Measurements from ENCODE around the gene DAAM2. TPM values are rescaled to one million over a fixed set of nuclear protein-coding genes. Genes with fewer than 3 reads are reported as not detected.

The DAAM2 gene
- polyA plus RNA-seq, 2 of the 4 experiments (the other 2 are of a cell fraction) = not detected

DNA sequence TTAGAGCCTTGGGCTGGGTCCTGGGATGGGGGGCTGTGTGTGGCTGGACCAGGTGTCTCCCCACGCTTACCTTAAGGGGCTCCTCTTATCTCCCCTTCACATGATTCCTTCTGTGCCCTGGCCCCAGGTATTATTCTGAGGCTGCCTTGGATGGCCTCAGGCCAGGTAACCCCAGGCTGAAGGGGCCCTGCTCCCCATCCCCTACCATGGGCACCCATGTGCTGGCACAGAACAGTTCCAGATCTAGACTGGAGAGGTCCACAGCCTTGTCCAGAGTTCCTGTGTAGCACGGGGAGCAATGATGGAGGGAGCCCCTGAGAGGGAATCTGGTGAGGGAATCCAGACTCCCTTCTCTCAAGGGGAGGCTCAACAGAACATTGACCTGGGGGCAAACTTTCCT lies 110.0 kb downstream of the DAAM2 start:
- CTCF ChIA-PET = no interaction called here
- no peak overlapping the region for H3K27ac ChIP-seq
- no peak for FAIRE-seq
- no peak overlapping the region for H3K4me3 ChIP-seq
- H3K4me2 ChIP-seq = no peak overlapping the region
- H3K9me3 ChIP-seq = no peaks in the 10 kb centered on the region
- POLR2A ChIA-PET = no interaction called here
- no peaks in the 10 kb centered on the region for H3K4me1 ChIP-seq
- no peak for ATAC-seq
- WGBS (ENCODE audit: missing lambda C conversion rate) = 44% methylated on average over 1 of the region's 2 CpGs
- TF ChIP-seq, protein P1, sequence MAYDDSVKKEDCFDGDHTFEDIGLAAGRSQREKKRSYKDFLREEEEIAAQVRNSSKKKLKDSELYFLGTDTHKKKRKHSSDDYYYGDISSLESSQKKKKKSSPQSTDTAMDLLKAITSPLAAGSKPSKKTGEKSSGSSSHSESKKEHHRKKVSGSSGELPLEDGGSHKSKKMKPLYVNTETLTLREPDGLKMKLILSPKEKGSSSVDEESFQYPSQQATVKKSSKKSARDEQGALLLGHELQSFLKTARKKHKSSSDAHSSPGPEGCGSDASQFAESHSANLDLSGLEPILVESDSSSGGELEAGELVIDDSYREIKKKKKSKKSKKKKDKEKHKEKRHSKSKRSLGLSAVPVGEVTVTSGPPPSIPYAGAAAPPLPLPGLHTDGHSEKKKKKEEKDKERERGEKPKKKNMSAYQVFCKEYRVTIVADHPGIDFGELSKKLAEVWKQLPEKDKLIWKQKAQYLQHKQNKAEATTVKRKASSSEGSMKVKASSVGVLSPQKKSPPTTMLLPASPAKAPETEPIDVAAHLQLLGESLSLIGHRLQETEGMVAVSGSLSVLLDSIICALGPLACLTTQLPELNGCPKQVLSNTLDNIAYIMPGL (CRISPR knock-in tag; IDR thresholded peaks at IDR 0.05; ENCODE audit: borderline replicate concordance) = no peak
- TF ChIP-seq ZSCAN20 (CRISPR knock-in tag; IDR thresholded peaks at IDR 0.05) = no peak
- TF ChIP-seq HDAC2 (IDR thresholded peaks at IDR 0.05) = no peak
- TF ChIP-seq NR3C1 (IDR thresholded peaks at IDR 0.05) = no peak
- TF ChIP-seq FOSB (CRISPR knock-in tag; IDR thresholded peaks at IDR 0.05) = no peak
- TF ChIP-seq TFCP2L1 (CRISPR knock-in tag; IDR thresholded peaks at IDR 0.05) = no peak
- no peak for TF ChIP-seq BHLHE40 (IDR thresholded peaks at IDR 0.05; ENCODE audit: low read depth, low read length)
- TF ChIP-seq, protein P2, sequence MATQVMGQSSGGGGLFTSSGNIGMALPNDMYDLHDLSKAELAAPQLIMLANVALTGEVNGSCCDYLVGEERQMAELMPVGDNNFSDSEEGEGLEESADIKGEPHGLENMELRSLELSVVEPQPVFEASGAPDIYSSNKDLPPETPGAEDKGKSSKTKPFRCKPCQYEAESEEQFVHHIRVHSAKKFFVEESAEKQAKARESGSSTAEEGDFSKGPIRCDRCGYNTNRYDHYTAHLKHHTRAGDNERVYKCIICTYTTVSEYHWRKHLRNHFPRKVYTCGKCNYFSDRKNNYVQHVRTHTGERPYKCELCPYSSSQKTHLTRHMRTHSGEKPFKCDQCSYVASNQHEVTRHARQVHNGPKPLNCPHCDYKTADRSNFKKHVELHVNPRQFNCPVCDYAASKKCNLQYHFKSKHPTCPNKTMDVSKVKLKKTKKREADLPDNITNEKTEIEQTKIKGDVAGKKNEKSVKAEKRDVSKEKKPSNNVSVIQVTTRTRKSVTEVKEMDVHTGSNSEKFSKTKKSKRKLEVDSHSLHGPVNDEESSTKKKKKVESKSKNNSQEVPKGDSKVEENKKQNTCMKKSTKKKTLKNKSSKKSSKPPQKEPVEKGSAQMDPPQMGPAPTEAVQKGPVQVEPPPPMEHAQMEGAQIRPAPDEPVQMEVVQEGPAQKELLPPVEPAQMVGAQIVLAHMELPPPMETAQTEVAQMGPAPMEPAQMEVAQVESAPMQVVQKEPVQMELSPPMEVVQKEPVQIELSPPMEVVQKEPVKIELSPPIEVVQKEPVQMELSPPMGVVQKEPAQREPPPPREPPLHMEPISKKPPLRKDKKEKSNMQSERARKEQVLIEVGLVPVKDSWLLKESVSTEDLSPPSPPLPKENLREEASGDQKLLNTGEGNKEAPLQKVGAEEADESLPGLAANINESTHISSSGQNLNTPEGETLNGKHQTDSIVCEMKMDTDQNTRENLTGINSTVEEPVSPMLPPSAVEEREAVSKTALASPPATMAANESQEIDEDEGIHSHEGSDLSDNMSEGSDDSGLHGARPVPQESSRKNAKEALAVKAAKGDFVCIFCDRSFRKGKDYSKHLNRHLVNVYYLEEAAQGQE (IDR thresholded peaks at IDR 0.05) = no peak
- no peak for TF ChIP-seq HOXB13 (CRISPR knock-in tag; IDR thresholded peaks at IDR 0.05; ENCODE audit: low read depth)
- no peak for TF ChIP-seq CHD4 (IDR thresholded peaks at IDR 0.05; ENCODE audit: borderline replicate concordance)
- DNase-seq (ENCODE audit: low read depth in 1 of 2, low spot score in 1 of 2) = no peak

DNA sequence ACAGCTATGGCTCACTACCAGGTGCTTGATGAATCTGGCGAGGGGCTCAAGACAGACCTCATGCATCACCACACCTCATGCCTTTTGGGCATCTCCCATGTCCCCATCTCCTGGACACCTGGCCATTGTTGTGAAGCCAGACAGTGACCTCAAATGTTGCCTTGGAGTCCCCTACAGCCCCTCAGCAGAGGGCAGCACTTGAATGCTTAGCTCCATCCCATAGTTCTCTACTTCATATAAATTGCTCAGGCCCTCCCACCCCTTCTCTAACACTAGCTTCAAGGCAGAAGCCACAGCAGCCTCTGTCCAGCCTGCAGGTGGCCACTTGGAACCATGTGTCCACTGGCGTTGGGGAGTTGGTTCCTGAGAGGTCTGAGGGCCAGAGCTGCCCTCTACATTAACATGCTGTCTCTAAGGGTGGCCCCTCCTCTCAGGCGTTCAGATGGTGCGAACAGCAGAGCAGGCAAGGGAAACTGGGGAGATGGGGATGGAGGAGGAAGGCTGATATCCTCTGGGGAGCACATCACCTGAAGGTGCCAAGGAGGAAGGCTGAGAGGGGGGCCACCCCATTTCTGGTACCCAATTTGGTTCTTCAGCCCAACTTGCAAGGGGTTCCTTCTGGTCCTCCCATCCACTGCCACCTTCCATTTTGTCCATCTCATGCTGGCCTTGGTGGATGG lies 110.8 kb downstream of the DAAM2 start:
- Histone ChIP-seq H3K9me3 (no peaks in the 10 kb centered on the region), H3K4me2 (no peak overlapping the region), H3K27ac (no peak overlapping the region), H3K4me3 (no peak overlapping the region), H3K4me1 (no peaks in the 10 kb centered on the region)
- ChIA-PET CTCF (interaction anchor here (1.0 kb wide), 1 partner anchor 9 kb away, joined by 3 read pairs; no protein-coding TSS in a partner anchor), POLR2A (no interaction called here)
- TF ChIP-seq HEYL (CRISPR knock-in tag; IDR thresholded peaks at IDR 0.05) = no peak
- TF ChIP-seq TP53 (CRISPR knock-in tag; IDR thresholded peaks at IDR 0.05) = no peak
- no peak for TF ChIP-seq NFE2L2 (conservative IDR thresholded peaks at IDR 0.05; ENCODE audit: low read length)
- no peak for TF ChIP-seq SREBF2 (IDR thresholded peaks at IDR 0.05)
- no peak for TF ChIP-seq POLR2A (IDR thresholded peaks at IDR 0.05; ENCODE audit: low read length)
- no peak for TF ChIP-seq ZSCAN20 (CRISPR knock-in tag; IDR thresholded peaks at IDR 0.05)
- no peak for TF ChIP-seq GATA3 (IDR thresholded peaks at IDR 0.05; ENCODE audit: borderline replicate concordance)
- no peak for TF ChIP-seq CBX2 (IDR thresholded peaks at IDR 0.05; ENCODE audit: borderline replicate concordance, low read depth)
- 24% methylated on average over 4 of the region's 4 CpGs for WGBS (ENCODE audit: missing lambda C conversion rate)
- no peak for ATAC-seq
- no peak for FAIRE-seq
- no peak for DNase-seq (ENCODE audit: low read depth in 1 of 2, low spot score in 1 of 2)

DNA sequence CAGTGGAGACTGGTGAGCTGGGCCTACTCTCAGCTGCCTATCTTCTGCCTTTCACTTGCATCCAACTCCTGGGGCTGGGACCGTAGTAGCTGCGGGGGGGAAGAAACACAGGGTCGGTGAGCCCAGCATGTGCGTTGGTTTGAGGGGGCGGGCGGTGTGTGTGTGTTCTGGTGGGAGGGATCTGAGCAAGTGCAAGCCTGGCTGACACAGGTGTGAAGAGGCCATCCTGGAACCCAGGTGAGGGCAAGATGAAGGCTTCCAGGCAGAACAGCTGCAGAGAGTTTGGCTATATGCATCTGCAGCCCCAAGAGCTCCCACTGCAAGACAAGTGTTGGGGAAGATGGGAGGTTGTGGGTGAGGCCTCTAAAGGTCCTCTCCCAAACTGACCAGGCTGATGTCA lies 111.5 kb downstream of the DAAM2 start:
- ChIA-PET POLR2A (no interaction called here), CTCF (interaction anchor here (0.7 to 1.0 kb wide), 2 partner anchors 9 to 10 kb away, joined by 3 read pairs; no protein-coding TSS in a partner anchor)
- H3K4me2 ChIP-seq = no peak overlapping the region
- ATAC-seq (no peak), FAIRE-seq (no peak), DNase-seq (ENCODE audit: low read depth in 1 of 2, low spot score in 1 of 2) (no peak)
- no peaks in the 10 kb centered on the region for H3K4me1 ChIP-seq
- no peaks in the 10 kb centered on the region for H3K9me3 ChIP-seq
- TF ChIP-seq HDAC2 (IDR thresholded peaks at IDR 0.05) (no peak), FOSL2 (IDR thresholded peaks at IDR 0.05) (no peak), FOSL2 (CRISPR knock-in tag; IDR thresholded peaks at IDR 0.05) (no peak), KDM1A (IDR thresholded peaks at IDR 0.05; ENCODE audit: low read depth) (no peak), JUN (IDR thresholded peaks at IDR 0.05) (no peak), RFX5 (IDR thresholded peaks at IDR 0.05) (no peak), PHF8 (IDR thresholded peaks at IDR 0.05; ENCODE audit: borderline replicate concordance, low read depth) (no peak), RCOR1 (IDR thresholded peaks at IDR 0.05; ENCODE audit: low read depth, low read length) (no peak), GATA3 (IDR thresholded peaks at IDR 0.05; ENCODE audit: borderline replicate concordance) (no peak), FOXS1 (CRISPR knock-in tag; IDR thresholded peaks at IDR 0.05) (no peak), SMC3 (IDR thresholded peaks at IDR 0.05) (no peak), KDM5A (IDR thresholded peaks at IDR 0.05) (no peak), EP300 (IDR thresholded peaks at IDR 0.05) (no peak)
- H3K4me3 ChIP-seq = no peak overlapping the region
- 74% methylated on average over 5 of the region's 6 CpGs for WGBS (ENCODE audit: missing lambda C conversion rate)
- no peak overlapping the region for H3K27ac ChIP-seq
